KOPT-K1 (cell line): ENCODE data around the gene DZANK1.
"Not testable (repeated sequence)": the region's sequence is repeated elsewhere in the genome, so short reads cannot be mapped to it uniquely, and the experiment has no call there.

ENCODE experiments used
- H3K27ac ChIP-seq: fragments of 200-600 bp; sonication (generic); 2 replicates; pipeline ENCODE4 v1.5.1; 2016; ENCODE audit warnings: antibody characterized with exemption, mild to moderate bottlenecking, low read depth, low read length; ENCODE audit not compliant: poor library complexity, severe bottlenecking
- H3K36me3 ChIP-seq: fragments of 200-600 bp; sonication (generic); 2 replicates; pipeline ENCODE4 v1.5.1; 2017; ENCODE audit warnings: antibody characterized with exemption, mild to moderate bottlenecking, low read length, moderate library complexity; ENCODE audit not compliant: insufficient read depth
- H3K9me3 ChIP-seq: fragments of 200-600 bp; sonication (generic); 2 replicates; pipeline ENCODE4 v1.5.1; 2017; ENCODE audit warnings: antibody characterized with exemption, low read length, mild to moderate bottlenecking; ENCODE audit not compliant: insufficient read depth, poor library complexity, severe bottlenecking

Gene DZANK1

DNA sequence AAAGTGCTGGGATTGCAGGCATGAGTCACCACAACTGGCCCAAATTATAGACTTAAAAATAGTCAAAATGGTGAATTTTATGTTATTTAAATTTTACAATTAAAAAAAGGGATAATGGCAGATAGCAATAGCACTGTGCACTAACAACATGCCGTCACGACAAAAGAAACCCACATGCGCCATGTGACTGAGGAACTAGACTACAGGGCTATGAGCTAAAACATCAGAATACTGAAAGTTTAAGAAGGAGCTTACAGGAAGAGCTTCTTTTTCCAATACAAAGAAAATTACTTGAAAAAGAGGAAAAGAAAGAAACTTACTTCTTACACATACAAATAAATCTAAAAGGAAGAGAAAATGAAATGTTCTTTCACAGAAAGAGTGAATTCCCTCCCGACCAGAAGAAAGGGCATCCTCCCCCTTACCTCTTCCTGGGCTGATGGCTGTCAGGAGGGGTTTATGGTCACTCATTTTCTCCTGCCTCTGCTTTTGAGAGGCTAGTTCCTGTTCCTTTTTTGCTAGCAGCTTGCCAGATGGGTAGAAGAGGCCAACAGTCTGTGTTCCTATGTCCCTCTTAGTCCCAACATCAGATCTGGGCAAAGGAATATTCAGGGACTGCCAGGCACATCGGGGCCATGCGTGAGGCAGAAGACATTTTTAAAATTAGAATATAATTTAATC, 54.5 kb downstream of the DZANK1 start:
- Histone ChIP-seq H3K9me3 (no peaks in the 10 kb centered on the region), H3K36me3 (no peaks in the 10 kb centered on the region), H3K27ac (no peak overlapping the region)

- Histone ChIP-seq H3K27ac (no peak overlapping the region), H3K36me3 (no peaks in the 10 kb centered on the region), H3K9me3 (no peaks in the 10 kb centered on the region)
Measured at GRCh38 chr20:18405826-18406225, 61.0 kb downstream of the DZANK1 start.

GRCh38 chr20:18404172-18404571, 62.7 kb downstream of the DZANK1 start:
- H3K9me3 ChIP-seq = no peaks in the 10 kb centered on the region
- no peak overlapping the region for H3K27ac ChIP-seq
- no peaks in the 10 kb centered on the region for H3K36me3 ChIP-seq

DNA sequence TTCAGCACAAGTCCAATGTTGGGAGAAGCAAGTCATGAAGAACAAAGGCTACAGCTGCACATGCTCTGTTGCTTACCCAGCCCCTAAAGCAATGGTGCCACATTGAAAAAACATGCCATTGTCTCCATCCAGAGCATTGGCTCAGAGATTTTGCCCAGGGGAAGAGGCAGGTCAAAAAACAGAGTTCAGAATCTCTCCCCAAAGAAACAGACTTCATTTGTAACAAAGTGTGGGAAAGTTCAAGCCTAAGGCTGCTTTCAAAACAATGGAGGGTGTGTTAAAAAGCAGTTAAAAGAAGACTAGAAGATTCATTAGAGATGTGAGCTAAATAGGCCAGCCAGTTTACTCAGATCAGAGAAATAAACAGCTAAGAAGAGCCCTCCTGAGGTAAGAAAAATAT, 63.6 kb downstream of the DZANK1 start:
- H3K9me3 ChIP-seq = no peaks in the 10 kb centered on the region
- no peak overlapping the region for H3K27ac ChIP-seq
- no peaks in the 10 kb centered on the region for H3K36me3 ChIP-seq

- H3K9me3 ChIP-seq = no peaks in the 10 kb centered on the region
- H3K36me3 ChIP-seq = no peaks in the 10 kb centered on the region
- no peak overlapping the region for H3K27ac ChIP-seq
Measured at GRCh38 chr20:18401305-18401704, 65.5 kb downstream of the DZANK1 start.

- Histone ChIP-seq H3K27ac (no peak overlapping the region), H3K36me3 (no peaks in the 10 kb centered on the region), H3K9me3 (no peaks in the 10 kb centered on the region)
Measured at GRCh38 chr20:18400460-18400859, 66.4 kb downstream of the DZANK1 start.

GRCh38 chr20:18398713-18399112, 68.1 kb downstream of the DZANK1 start:
- H3K9me3 ChIP-seq, H3K27ac ChIP-seq, H3K36me3 ChIP-seq: not testable (repeated sequence)

- Histone ChIP-seq H3K36me3 (no peaks in the 10 kb centered on the region), H3K27ac (no peak overlapping the region), H3K9me3 (no peaks in the 10 kb centered on the region)
Measured at GRCh38 chr20:18397030-18397429, 69.8 kb downstream of the DZANK1 start.

GRCh38 chr20:18395544-18395943, 71.3 kb downstream of the DZANK1 start:
- Histone ChIP-seq H3K27ac (no peak overlapping the region), H3K36me3 (no peaks in the 10 kb centered on the region), H3K9me3 (no peaks in the 10 kb centered on the region)

DNA sequence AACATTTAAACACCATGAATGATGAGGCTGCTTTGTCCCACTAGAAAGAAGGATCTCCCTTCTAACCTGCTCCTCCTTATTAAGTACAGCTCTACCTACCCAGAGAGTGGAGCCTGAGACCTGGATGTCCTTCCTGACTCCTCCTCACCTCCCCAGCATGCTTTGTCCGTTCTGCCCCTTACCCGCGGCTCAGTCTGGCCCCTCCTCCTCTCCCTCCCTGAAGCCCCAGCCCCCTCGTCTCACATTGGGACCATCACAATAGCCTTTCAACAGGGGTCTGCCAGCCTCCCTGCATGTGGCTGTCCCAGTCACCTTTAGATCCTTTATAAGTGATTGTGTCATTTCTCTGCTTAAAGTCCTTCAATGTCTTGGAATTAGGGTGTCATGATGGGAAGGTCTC, 72.5 kb downstream of the DZANK1 start:
- Histone ChIP-seq H3K27ac (no peak overlapping the region), H3K9me3 (no peaks in the 10 kb centered on the region), H3K36me3 (no peaks in the 10 kb centered on the region)

- Histone ChIP-seq H3K36me3 (no peaks in the 10 kb centered on the region), H3K27ac (no peak overlapping the region), H3K9me3 (no peaks in the 10 kb centered on the region)
Measured at GRCh38 chr20:18391686-18392085, 75.1 kb downstream of the DZANK1 start.

GRCh38 chr20:18390201-18390600, 76.6 kb downstream of the DZANK1 start:
- Histone ChIP-seq H3K9me3 (no peaks in the 10 kb centered on the region), H3K27ac (no peak overlapping the region), H3K36me3 (no peaks in the 10 kb centered on the region)

- Histone ChIP-seq H3K36me3 (no peaks in the 10 kb centered on the region), H3K27ac (no peak overlapping the region)
Measured at GRCh38 chr20:18388860-18389259, 78.0 kb downstream of the DZANK1 start.

DNA sequence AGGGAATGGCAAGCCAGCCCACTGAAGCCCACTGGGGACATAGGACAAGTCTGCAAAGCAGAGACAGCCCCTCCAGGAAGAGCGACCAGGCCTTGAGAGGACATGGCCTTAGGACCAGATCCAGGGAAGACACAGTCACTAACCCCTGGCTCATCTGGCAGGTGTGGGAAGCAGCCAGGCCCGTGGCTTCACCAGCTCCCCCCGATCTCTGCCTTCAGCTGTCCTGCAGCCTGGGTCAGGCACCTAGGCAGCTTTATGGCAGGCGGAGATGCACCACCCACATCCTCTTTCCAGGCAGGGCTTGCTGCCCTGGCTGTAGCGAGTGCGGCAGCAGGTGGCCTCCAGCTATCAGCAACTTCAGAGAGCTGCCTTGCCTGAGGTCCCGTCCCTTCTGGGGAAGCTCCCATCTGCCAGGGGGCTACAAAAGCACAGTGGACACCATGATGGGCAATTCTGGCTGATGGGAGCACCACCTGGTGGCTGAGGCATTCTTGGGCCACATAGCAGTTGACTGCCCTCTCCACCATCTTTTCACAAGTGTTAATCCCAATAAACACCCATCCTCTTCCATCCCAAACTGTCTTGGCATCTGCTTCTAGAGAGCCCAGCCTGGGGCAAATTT, 85.8 kb downstream of the DZANK1 start:
- Histone ChIP-seq H3K9me3 (no peaks in the 10 kb centered on the region), H3K36me3 (no peaks in the 10 kb centered on the region), H3K27ac (no peak overlapping the region)

More at GRCh38 chr20:18388860-18389259, 78.0 kb downstream of the DZANK1 start:
- H3K9me3 ChIP-seq = no peaks in the 10 kb centered on the region

DNA sequence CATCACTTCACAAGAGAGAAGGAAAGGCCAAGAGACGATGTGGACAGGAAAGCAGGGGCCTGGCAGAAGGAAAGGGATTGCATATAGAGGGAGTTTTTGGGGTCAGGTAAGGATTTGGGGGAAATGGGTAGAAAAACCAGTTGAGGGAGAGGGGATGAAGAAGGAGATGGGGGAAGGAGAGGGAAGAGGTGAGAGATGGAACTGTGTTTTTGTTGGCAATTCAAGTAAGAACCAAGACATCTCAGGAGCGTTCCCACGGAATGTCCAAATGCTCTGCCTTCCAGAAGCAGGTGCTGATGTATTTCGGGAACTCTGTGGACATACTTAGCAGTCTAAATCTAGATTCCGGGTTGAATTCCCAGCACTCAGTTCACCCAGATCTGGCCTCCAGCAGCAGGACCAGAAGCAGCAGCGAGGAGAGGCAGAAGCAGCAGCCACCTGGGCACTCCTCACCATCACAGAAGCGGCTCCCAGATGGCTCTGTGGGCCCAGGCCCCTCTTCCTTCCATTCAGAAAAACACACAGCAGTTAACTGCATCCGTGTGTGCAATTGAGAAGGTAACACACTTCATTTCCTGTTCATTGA, 88.8 kb downstream of the DZANK1 start:
- Histone ChIP-seq H3K9me3 (no peaks in the 10 kb centered on the region), H3K36me3 (no peaks in the 10 kb centered on the region), H3K27ac (no peak overlapping the region)

DNA sequence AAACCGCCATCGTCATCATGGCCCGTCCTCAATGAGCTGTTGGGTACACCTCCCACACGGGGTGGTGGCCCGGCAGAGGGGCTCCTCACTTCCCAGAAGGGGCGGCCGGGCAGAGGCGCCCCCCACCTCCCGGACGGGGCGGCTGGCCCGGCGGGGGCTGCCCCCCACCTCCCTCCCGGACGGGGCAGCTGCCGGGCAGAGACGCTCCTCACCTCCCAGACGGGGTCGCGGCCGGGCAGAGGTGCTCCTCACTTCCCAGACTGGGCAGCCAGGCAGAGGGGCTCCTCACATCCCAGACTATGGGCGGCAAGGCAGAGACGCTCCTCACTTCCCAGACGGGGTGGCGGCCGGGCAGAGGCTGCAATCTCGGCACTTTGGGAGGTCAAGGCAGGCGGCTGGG, 91.3 kb downstream of the DZANK1 start:
- not testable (repeated sequence) for H3K36me3 ChIP-seq, H3K27ac ChIP-seq, H3K9me3 ChIP-seq
